DND-41 (cell line): Measurements from ENCODE around the gene PIAS1.

Source experiments
- ATAC-seq: fragments of 200-7000 bp; cut with Tn5 transposase; 3 replicates; pipeline ENCODE4 v1.9.1; 2021; ENCODE audit warnings: low read depth; ENCODE audit not compliant: insufficient read depth
- DNase-seq: peaks from one replicate; pipeline ENCODE4 v3.0.0-alpha.2; 2020
- H2AFZ ChIP-seq: 2 replicates; pipeline ENCODE4 v1.6.0; 2012; ENCODE audit warnings: low read depth, low read length
- H3K27ac ChIP-seq: 2 replicates; pipeline ENCODE4 v1.5.1; 2012; ENCODE audit warnings: low read length, inconsistent platforms
- H3K27me3 ChIP-seq: fragments of 200-600 bp; sonication (generic); 2 replicates; pipeline ENCODE4 v1.6.0; 2012; ENCODE audit warnings: low read length, mild to moderate bottlenecking, inconsistent platforms; ENCODE audit not compliant: insufficient read depth, poor library complexity
- H3K36me3 ChIP-seq: 2 replicates; pipeline ENCODE4 v1.5.1; 2012; ENCODE audit warnings: low read length, inconsistent platforms; ENCODE audit not compliant: insufficient read depth
- H3K4me1 ChIP-seq: 2 replicates; pipeline ENCODE4 v1.5.1; 2012; ENCODE audit warnings: mild to moderate bottlenecking, low read length; ENCODE audit not compliant: insufficient read depth
- H3K4me2 ChIP-seq: 2 replicates; pipeline ENCODE4 v1.6.0; 2012; ENCODE audit warnings: mild to moderate bottlenecking, moderate library complexity, low read length, inconsistent platforms; ENCODE audit not compliant: insufficient read depth
- H3K4me3 ChIP-seq, 2 experiments: fragments of 200-600 bp in 1 of 2; shearing (Covaris generic) in 1 of 2; 2 replicates each; pipeline ENCODE4 v1.5.1; 2012 to 2016; ENCODE audit warnings: inconsistent platforms in 2 of 2, low read length in 2 of 2, mild to moderate bottlenecking in 2 of 2, low read depth in 1 of 2, moderate library complexity in 1 of 2
- H3K79me2 ChIP-seq: 2 replicates; pipeline ENCODE4 v1.6.0; 2012; ENCODE audit warnings: low read length, inconsistent platforms; ENCODE audit not compliant: insufficient read depth
- H3K9ac ChIP-seq: 2 replicates; pipeline ENCODE4 v1.6.0; 2012; ENCODE audit warnings: low read depth, mild to moderate bottlenecking, inconsistent platforms, low read length, moderate library complexity
- H3K9me3 ChIP-seq: 2 replicates; pipeline ENCODE4 v1.5.1; 2012; ENCODE audit warnings: low read length, moderate library complexity, mild to moderate bottlenecking, inconsistent platforms; ENCODE audit not compliant: insufficient read depth, severe bottlenecking
- H4K20me1 ChIP-seq: 2 replicates; pipeline ENCODE4 v1.6.0; 2012; ENCODE audit warnings: low read length; ENCODE audit not compliant: insufficient read depth
- EZH2 ChIP-seq: IDR thresholded peaks from 3 replicates; pipeline ENCODE4 v1.6.1; 2012; ENCODE audit warnings: borderline replicate concordance, low read depth, mild to moderate bottlenecking, moderate library complexity, low read length, inconsistent platforms; ENCODE audit not compliant: severe bottlenecking
- TF ChIP-seq, protein P1 (sequence below): IDR thresholded peaks from 2 replicates; pipeline ENCODE4 v1.5.1; 2012; ENCODE audit warnings: borderline replicate concordance, low read length, moderate library complexity, mild to moderate bottlenecking; ENCODE audit not compliant: poor library complexity, severe bottlenecking; ENCODE audit errors: extremely low read depth

The PIAS1 gene

DNA sequence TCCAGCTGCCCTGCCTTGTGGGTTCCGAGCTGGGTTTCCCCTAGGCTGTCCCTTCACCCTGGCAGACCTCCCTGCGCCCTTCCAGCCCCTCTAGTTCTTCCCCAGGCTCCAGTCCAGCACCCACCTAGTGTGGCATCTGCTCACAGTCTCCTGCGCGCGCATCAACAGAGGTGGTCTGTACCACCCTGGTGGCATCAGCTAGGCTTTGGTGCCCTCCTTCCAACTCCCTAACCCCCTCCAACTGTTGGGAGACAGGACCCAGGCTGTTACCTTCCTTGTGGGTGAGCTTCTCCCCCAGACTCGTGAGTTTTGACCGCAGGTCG lies 143.0 kb downstream of the PIAS1 start:
- no peak overlapping the region for H3K9ac ChIP-seq
- no peak overlapping the region for H2AFZ ChIP-seq
- no peak for TF ChIP-seq EZH2
- TF ChIP-seq, protein P1, sequence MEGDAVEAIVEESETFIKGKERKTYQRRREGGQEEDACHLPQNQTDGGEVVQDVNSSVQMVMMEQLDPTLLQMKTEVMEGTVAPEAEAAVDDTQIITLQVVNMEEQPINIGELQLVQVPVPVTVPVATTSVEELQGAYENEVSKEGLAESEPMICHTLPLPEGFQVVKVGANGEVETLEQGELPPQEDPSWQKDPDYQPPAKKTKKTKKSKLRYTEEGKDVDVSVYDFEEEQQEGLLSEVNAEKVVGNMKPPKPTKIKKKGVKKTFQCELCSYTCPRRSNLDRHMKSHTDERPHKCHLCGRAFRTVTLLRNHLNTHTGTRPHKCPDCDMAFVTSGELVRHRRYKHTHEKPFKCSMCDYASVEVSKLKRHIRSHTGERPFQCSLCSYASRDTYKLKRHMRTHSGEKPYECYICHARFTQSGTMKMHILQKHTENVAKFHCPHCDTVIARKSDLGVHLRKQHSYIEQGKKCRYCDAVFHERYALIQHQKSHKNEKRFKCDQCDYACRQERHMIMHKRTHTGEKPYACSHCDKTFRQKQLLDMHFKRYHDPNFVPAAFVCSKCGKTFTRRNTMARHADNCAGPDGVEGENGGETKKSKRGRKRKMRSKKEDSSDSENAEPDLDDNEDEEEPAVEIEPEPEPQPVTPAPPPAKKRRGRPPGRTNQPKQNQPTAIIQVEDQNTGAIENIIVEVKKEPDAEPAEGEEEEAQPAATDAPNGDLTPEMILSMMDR: no peak
- H3K4me3 ChIP-seq: no peak overlapping the region
- no peaks in the 10 kb centered on the region for H3K4me1 ChIP-seq
- H4K20me1 ChIP-seq: peaks cover 17% of the 10 kb centered on the region; the same call in 1 of the 2 replicates
- no peak overlapping the region for H3K4me2 ChIP-seq
- no peaks in the 10 kb centered on the region for H3K9me3 ChIP-seq
- no peak for DNase-seq
- H3K79me2 ChIP-seq: no peaks in the 10 kb centered on the region; the same call in 1 of the 2 replicates
- peaks cover 32% of the 10 kb centered on the region for H3K36me3 ChIP-seq
- H3K27me3 ChIP-seq: no peaks in the 10 kb centered on the region
- H3K27ac ChIP-seq: no peak overlapping the region
- ATAC-seq: no peak

DNA sequence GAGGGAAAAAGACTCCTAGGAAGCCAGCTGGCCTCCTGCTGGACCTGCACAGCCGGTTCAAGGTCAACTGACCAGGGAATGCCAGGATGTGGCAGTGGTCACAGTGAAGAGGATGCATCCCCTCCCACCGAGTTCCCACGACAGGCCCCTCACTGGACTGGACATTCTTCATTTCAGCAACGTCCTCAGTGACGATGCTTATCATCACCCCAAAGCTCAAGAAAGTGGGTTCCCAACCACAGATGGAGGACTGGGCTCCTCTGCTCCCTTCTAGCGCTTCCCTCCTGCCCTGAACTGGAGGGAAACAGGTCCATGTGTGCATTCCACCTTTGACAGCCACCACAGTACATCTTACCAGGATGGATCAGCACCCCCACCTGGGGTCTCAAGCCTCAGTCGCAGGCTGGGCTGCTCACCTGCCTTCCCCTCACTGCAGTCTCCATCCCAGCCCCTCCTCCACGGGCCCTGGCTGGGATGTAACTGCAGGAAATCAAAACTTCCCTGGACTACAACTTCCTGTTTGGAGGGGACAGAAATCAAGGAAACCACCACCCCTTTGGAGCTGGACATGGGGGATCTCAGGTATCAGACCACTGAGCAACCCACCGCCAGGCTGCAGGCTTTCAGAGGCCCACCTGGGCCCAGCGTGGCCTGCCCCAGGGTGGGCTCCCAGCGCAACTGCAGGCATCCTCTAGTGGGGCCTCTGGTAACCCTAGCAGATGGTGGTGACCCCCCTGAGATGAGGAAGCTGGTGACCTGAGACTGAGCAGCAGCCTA lies 143.7 kb downstream of the PIAS1 start:
- Histone ChIP-seq H3K4me1 (no peaks in the 10 kb centered on the region), H3K27ac (no peak overlapping the region), H2AFZ (no peak overlapping the region), H3K36me3 (peaks cover 25% of the 10 kb centered on the region), H3K27me3 (no peaks in the 10 kb centered on the region), H3K79me2 (no peaks in the 10 kb centered on the region; the same call in 1 of the 2 replicates), H3K9ac (no peak overlapping the region), H4K20me1 (peaks cover 17% of the 10 kb centered on the region; the same call in 1 of the 2 replicates), H3K4me3 (no peak overlapping the region), H3K9me3 (no peaks in the 10 kb centered on the region), H3K4me2 (no peak overlapping the region)
- TF ChIP-seq EZH2: no peak
- TF ChIP-seq, protein P1: no peak
- ATAC-seq (no peak), DNase-seq (no peak)

DNA sequence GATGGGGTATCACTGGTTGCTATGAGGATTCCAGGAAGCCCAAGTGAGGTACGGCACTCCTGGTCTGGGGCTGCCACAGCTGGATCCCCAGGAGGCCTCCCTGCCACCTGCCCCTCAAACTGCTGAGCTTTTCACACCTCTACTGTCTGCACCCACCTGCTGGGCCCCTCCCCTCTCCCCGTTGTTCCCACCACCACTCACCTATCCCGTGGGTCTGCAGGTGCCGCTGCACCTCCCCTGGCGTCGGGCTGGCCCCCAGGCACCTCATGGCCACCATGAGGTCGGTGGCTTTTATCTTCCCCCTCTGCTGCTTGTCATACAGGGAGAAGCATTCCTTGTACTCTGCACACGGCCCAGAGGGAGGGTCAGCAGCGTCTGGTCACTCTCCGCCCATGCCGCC lies 145.2 kb downstream of the PIAS1 start:
- Histone ChIP-seq H3K36me3 (peaks cover 16% of the 10 kb centered on the region), H3K27ac (no peak overlapping the region), H3K9ac (no peak overlapping the region), H4K20me1 (peaks cover 17% of the 10 kb centered on the region; the same call in 1 of the 2 replicates), H3K4me3 (no peak overlapping the region), H2AFZ (no peak overlapping the region), H3K79me2 (no peaks in the 10 kb centered on the region; the same call in 1 of the 2 replicates), H3K9me3 (no peaks in the 10 kb centered on the region), H3K4me2 (no peak overlapping the region), H3K4me1 (no peaks in the 10 kb centered on the region), H3K27me3 (no peaks in the 10 kb centered on the region)
- DNase-seq (no peak), ATAC-seq (no peak)
- no peak for TF ChIP-seq EZH2
- TF ChIP-seq, protein P1: no peak
